Testis (tissue), 3 donors: ENCODE measurements around the gene C9orf78. TPM values are rescaled to one million over a fixed set of nuclear protein-coding genes. Genes with fewer than 3 reads are reported as not detected.

Source experiments
- DNase-seq: peaks from one replicate; pipeline ENCODE4 v3.0.0-alpha.2; 2019
- H3K27ac ChIP-seq, 2 donors: fragments of 200-600 bp; sonication (generic); one replicate each; pipeline ENCODE4 v1.5.1; 2019
- H3K27me3 ChIP-seq: fragments of 200-600 bp; sonication (generic); one replicate; pipeline ENCODE4 v1.5.1; 2019
- H3K36me3 ChIP-seq: fragments of 200-600 bp; sonication (generic); one replicate; pipeline ENCODE4 v1.5.1; 2017; ENCODE audit warnings: low read depth; ENCODE audit errors: missing control alignments
- H3K4me1 ChIP-seq: fragments of 200-600 bp; sonication (generic); one replicate; pipeline ENCODE4 v1.5.1; 2019
- H3K4me3 ChIP-seq, 2 donors: fragments of 200-600 bp; sonication (generic); one replicate each; pipeline ENCODE4 v1.5.1; 2017 to 2019
- H3K9me3 ChIP-seq: fragments of 200-600 bp; sonication (generic); one replicate; pipeline ENCODE4 v1.5.1; 2017
- POLR2A ChIP-seq: fragments of 450-650 bp; IDR thresholded peaks from one replicate; pipeline ENCODE4 v1.6.1; 2017; ENCODE audit warnings: antibody characterized with exemption, mild to moderate bottlenecking, moderate library complexity
- WGBS, 2 donors: methylation state at CpG; one replicate each; pipeline ENCODE4 v1.1.5; 2018; 5-methylcytosine and 5-hydroxymethylcytosine counted together
- intact Hi-C: fragments of 100-400 bp; cut with DNase I; formaldehyde crosslinking; loops from one replicate; pipeline ENCODE4 v1.15.1; 2023; ENCODE audit warnings: low total_unique reads
- polyA plus RNA-seq: library from polyadenylated mRNA; stranded (reverse); fragments of 350-450 nt; fragmentation: Illumina TruSeq; extraction: RNeasy Lipid Tissue Mini Kit (QIAGEN cat#74804); gene quantifications from one replicate; pipeline ENCODE4 v1.2.3, GENCODE V29; 2014; ENCODE audit warnings: low read depth, low replicate concordance; ENCODE audit not compliant: insufficient read depth
- total RNA-seq, 2 donors: library from RNA; depleted of rRNA; stranded (reverse); fragments of >200 nt; gene quantifications; one replicate each; pipeline ENCODE4 v1.2.3, GENCODE V29; 2016
- TF ChIP-seq, protein P1 (sequence below), 3 experiments: fragments of 450-650 bp in 2 of 3; fragments of 200-600 bp in 1 of 3; sonication (generic) in 1 of 3; IDR thresholded peaks; one replicate each; pipeline ENCODE4 v1.5.1; 2016 to 2019; ENCODE audit warnings: antibody characterized with exemption in 3 of 3, mild to moderate bottlenecking in 2 of 3, moderate library complexity in 1 of 3

C9orf78 gene
- total and polyA plus RNA-seq, 3 donors from 2014 or later = 56.3 to 86.8 (median 83.2) TPM

DNA sequence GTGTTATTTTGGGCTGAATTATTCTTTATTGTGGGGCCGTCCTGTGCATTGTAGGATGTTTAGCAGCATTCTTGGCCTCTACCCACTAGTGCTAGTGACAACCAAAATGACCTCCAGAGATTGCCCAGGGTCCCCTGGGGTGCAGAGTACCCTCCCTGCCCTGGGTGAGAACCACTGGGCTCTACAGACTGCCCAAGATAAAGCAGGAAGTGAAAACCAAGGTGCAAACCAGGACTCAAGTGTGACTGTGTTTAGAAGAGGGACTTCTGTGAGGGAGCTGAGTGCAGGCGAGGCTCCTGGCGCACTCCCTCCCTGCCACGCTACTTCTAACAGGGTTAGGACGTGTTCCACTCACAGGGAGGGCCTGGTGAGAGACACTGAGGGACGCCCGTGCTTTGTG is 41.7 kb upstream of the C9orf78 start:
- TF ChIP-seq POLR2A = no peak
- TF ChIP-seq, protein P1, sequence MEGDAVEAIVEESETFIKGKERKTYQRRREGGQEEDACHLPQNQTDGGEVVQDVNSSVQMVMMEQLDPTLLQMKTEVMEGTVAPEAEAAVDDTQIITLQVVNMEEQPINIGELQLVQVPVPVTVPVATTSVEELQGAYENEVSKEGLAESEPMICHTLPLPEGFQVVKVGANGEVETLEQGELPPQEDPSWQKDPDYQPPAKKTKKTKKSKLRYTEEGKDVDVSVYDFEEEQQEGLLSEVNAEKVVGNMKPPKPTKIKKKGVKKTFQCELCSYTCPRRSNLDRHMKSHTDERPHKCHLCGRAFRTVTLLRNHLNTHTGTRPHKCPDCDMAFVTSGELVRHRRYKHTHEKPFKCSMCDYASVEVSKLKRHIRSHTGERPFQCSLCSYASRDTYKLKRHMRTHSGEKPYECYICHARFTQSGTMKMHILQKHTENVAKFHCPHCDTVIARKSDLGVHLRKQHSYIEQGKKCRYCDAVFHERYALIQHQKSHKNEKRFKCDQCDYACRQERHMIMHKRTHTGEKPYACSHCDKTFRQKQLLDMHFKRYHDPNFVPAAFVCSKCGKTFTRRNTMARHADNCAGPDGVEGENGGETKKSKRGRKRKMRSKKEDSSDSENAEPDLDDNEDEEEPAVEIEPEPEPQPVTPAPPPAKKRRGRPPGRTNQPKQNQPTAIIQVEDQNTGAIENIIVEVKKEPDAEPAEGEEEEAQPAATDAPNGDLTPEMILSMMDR (IDR thresholded peaks at IDR 0.05) = no peak
- intact Hi-C loops = no loop called here
- Histone ChIP-seq H3K9me3 (no peaks in the 10 kb centered on the region), H3K36me3 (no peaks in the 10 kb centered on the region), H3K27ac (no peak overlapping the region), H3K4me3 (no peak overlapping the region), H3K27me3 (no peaks in the 10 kb centered on the region), H3K4me1 (no peaks in the 10 kb centered on the region)
- no peak for DNase-seq
- WGBS, 2 donors = 87 to 93% methylated on average over 4 to 7 of the region's 7 CpGs

DNA sequence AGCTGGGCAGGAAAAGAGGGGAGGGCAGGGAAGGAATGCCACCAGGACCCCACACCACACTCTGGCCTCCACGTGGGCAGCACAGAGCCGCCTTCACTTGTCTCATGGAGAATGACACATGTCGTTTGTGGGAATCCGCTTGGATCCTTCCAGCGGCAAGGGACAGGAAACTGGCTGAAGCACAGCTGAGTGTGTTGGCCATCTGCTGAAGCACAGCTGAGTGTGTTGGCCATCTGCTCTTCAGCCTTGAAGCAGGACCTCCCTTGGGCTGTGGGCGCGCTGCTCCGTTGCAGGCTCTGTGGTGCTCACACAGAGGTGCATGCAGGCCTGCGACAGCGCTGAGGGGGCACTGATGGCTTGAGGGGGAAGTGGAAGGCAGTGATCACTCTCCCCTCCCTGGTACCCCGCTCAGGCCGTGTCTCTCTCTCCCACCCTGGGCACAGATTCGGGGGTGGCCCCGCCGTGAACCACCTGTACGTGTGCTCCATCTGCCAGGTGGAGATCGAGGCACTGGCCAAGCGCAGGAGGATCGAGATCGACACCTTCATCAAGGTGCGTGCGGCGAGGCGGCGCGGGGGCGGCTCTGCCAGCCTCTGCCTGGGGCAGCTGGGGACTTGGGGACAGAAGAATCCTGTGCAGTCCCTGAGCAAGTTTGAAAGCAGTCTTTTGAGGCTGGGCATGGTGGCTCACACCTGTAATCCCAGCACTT is 40.8 kb upstream of the C9orf78 start:
- TF ChIP-seq, protein P1 (IDR thresholded peaks at IDR 0.05) = no peak
- TF ChIP-seq POLR2A = no peak
- intact Hi-C loops = no loop called here
- H3K9me3 ChIP-seq = no peaks in the 10 kb centered on the region
- no peaks in the 10 kb centered on the region for H3K4me1 ChIP-seq
- H3K4me3 ChIP-seq = no peak overlapping the region
- H3K27ac ChIP-seq = no peak overlapping the region
- H3K27me3 ChIP-seq = no peaks in the 10 kb centered on the region
- no peak for DNase-seq
- H3K36me3 ChIP-seq = no peaks in the 10 kb centered on the region
- whole genome bisulfite sequencing, 2 donors = 93 to 94% methylated on average over 19 to 25 of the region's 27 CpGs

DNA sequence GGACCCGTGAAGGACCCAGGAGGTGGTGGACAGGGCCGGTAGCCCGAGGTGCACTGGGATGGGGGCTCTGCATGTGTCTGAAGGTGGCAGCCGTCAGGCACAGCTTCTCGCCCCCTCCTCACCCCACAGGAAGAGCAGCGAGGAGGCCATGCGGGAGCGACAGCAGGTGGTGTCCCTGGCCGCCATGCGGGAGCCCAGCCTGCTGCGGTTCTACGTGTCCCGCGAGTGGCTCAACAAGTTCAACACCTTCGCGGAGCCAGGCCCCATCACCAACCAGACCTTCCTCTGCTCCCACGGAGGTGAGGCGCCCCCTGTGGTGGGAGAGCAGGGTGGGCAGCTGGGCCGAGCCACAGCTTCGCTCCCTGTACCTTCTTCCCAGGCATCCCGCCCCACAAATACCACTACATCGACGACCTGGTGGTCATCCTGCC is 40.1 kb upstream of the C9orf78 start:
- 76 to 92% methylated on average over 15 to 23 of the region's 23 CpGs for WGBS, 2 donors
- Histone ChIP-seq H3K27ac (no peak overlapping the region), H3K36me3 (no peaks in the 10 kb centered on the region), H3K4me1 (no peaks in the 10 kb centered on the region), H3K27me3 (no peaks in the 10 kb centered on the region), H3K9me3 (no peaks in the 10 kb centered on the region), H3K4me3 (no peak overlapping the region)
- intact Hi-C loops = no loop called here
- DNase-seq = no peak
- TF ChIP-seq, protein P1 (IDR thresholded peaks at IDR 0.05) = no peak
- TF ChIP-seq POLR2A = no peak

DNA sequence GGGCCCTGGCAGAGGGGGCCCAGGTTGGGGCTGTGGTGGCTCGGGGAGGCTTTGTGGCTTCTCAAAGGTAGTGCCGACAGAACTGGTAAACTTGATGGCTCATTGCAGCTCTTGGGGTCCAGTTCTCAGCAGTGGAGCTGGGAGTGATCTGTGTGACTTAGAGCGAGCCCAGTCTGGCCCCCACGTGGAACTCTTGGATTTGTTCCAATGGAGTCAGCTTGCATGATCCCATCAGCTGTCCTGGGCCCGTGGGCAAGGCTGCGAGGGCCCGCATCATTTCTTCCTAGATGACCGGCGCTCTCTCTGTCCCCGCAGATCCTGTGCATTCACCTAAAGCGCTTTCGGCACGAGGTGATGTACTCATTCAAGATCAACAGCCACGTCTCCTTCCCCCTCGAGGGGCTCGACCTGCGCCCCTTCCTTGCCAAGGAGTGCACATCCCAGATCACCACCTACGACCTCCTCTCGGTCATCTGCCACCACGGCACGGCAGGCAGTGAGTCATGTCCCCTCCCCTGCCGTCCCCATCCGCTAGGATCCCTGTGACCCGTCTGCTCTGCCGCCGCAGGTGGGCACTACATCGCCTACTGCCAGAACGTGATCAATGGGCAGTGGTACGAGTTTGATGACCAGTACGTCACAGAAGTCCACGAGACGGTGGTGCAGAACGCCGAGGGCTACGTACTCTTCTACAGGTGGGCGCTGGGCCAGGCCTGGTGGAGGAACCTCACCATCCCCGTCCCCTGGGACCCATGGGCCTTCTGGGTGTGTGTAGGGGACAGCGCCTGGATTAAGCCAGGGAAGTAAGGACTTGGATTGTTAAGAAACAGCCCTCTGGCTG is 39.4 kb upstream of the C9orf78 start:
- no peaks in the 10 kb centered on the region for H3K4me1 ChIP-seq
- no peak overlapping the region for H3K4me3 ChIP-seq
- no peak for DNase-seq
- H3K9me3 ChIP-seq = no peaks in the 10 kb centered on the region
- no peaks in the 10 kb centered on the region for H3K36me3 ChIP-seq
- no peak overlapping the region for H3K27ac ChIP-seq
- H3K27me3 ChIP-seq = no peaks in the 10 kb centered on the region
- WGBS, 2 donors = 89 to 92% methylated on average over 24 to 37 of the region's 38 CpGs
- intact Hi-C loops = no loop called here
- no peak for TF ChIP-seq POLR2A
- TF ChIP-seq, protein P1 (IDR thresholded peaks at IDR 0.05) = no peak
